HG03565 (cell line): ENCODE measurements around the gene FAM168A.

Experiments
- ATAC-seq: cut with Tn5 transposase; IDR thresholded peaks from one replicate; pipeline ENCODE4 v1.9.1; 2021; ENCODE audit warnings: mild to moderate bottlenecking, moderate library complexity; ENCODE audit not compliant: unreplicated experiment

FAM168A gene

GRCh38 chr11:73379189-73379880 lies 218.6 kb downstream of the FAM168A start:
- ATAC-seq = no peak

GRCh38 chr11:73376803-73377629 lies 220.9 kb downstream of the FAM168A start:
- ATAC-seq = no peak

- peak; percentile 68 for ATAC-seq
These were observed 221.6 kb downstream of the FAM168A start, which contains the start of gene RELT for GRCh38 chr11:73376160-73376802. TSS of gene RELT (plus strand) at chr11:73376399. CDS start at chr11:73389137, 12,738 bp downstream.

- ATAC-seq = no peak
These were observed 222.1 kb downstream of the FAM168A start for GRCh38 chr11:73375830-73376159.

- ATAC-seq = no peak
These were observed 223.8 kb downstream of the FAM168A start for GRCh38 chr11:73374151-73374550.

GRCh38 chr11:73372375-73372993 lies 225.4 kb downstream of the FAM168A start:
- ATAC-seq = no peak

GRCh38 chr11:73367482-73368024 lies 230.4 kb downstream of the FAM168A start:
- no peak for ATAC-seq

GRCh38 chr11:73366953-73367352 lies 231.0 kb downstream of the FAM168A start:
- no peak for ATAC-seq

GRCh38 chr11:73366265-73366610 lies 231.7 kb downstream of the FAM168A start:
- no peak for ATAC-seq

GRCh38 chr11:73365352-73366264 lies 232.3 kb downstream of the FAM168A start:
- ATAC-seq = no peak

- ATAC-seq = no peak
These were observed 234.8 kb downstream of the FAM168A start for GRCh38 chr11:73363147-73363546.

- ATAC-seq = no peak
These were observed 235.7 kb downstream of the FAM168A start for GRCh38 chr11:73361953-73362776.

- ATAC-seq = no peak
These were observed 237.1 kb downstream of the FAM168A start for GRCh38 chr11:73360743-73361369.

- no peak for ATAC-seq
These were observed 237.8 kb downstream of the FAM168A start for GRCh38 chr11:73359930-73360742.

- ATAC-seq = no peak
These were observed 238.6 kb downstream of the FAM168A start for GRCh38 chr11:73359341-73359740.

- ATAC-seq = no peak
These were observed 239.8 kb downstream of the FAM168A start for GRCh38 chr11:73358071-73358470.

- ATAC-seq = no peak
These were observed 240.7 kb downstream of the FAM168A start for GRCh38 chr11:73356979-73357860.
